Gastrocnemius medialis (tissue), 4 donors: ENCODE measurements around the gene EPSTI1. TPM values are rescaled to one million over a fixed set of nuclear protein-coding genes. Genes with fewer than 3 reads are reported as not detected.

ENCODE experiments used
- ATAC-seq, 2 donors: fragments of 150-250 bp; one replicate each; pipeline ENCODE4 v1.9.1; 2016
- DNase-seq, 2 donors: peaks; one replicate each; pipeline ENCODE4 v3.0.0-alpha.2; 2019
- H3K27ac ChIP-seq, 4 donors: fragments of 200-600 bp; sonication (generic); 1 replicate in 1 of 4; 2 replicates in 3 of 4; pipeline ENCODE4 v1.5.1; 2016 to 2018; ENCODE audit warnings: mild to moderate bottlenecking in 2 of 4, moderate library complexity in 1 of 4
- H3K27me3 ChIP-seq, 3 donors: fragments of 200-600 bp; sonication (generic) in 2 of 3; 1 replicate in 1 of 3; 2 replicates in 2 of 3; pipeline versions ENCODE4 v1.5.1 to v1.6.0; 2016 to 2019; ENCODE audit warnings: mild to moderate bottlenecking in 1 of 3, moderate library complexity in 1 of 3
- H3K36me3 ChIP-seq, 2 donors: fragments of 200-600 bp; sonication (generic) in 1 of 2; one replicate each; pipeline ENCODE4 v1.5.1; 2017 to 2018
- H3K4me1 ChIP-seq, 2 donors: fragments of 200-600 bp; sonication (generic) in 1 of 2; one replicate each; pipeline ENCODE4 v1.5.1; 2016 to 2017; ENCODE audit warnings: mild to moderate bottlenecking in 2 of 2
- H3K4me3 ChIP-seq, 4 donors: fragments of 200-600 bp; sonication (generic) in 3 of 4; 1 replicate in 1 of 4; 2 replicates in 3 of 4; pipeline ENCODE4 v1.5.1; 2016 to 2019; ENCODE audit warnings: mild to moderate bottlenecking in 2 of 4
- H3K9me3 ChIP-seq, 3 donors: fragments of 200-600 bp; sonication (generic) in 2 of 3; 1 replicate in 1 of 3; 2 replicates in 2 of 3; pipeline ENCODE4 v1.5.1; 2016 to 2019
- CTCF ChIP-seq, 5 experiments: fragments of 450-650 bp in 3 of 5; fragments of 200-600 bp in 2 of 5; sonication (generic) in 2 of 5; IDR thresholded peaks in 4 of 5; conservative IDR thresholded peaks in 1 of 5; 1 replicate in 4 of 5; 2 replicates in 1 of 5; pipeline ENCODE4 v1.5.1; 2016 to 2019; ENCODE audit warnings: antibody characterized with exemption in 5 of 5, mild to moderate bottlenecking in 3 of 5, moderate library complexity in 3 of 5
- POLR2A ChIP-seq, 2 donors: fragments of 450-650 bp; IDR thresholded peaks; one replicate each; pipeline ENCODE4 v1.6.1; 2017; ENCODE audit warnings: antibody characterized with exemption in 2 of 2, mild to moderate bottlenecking in 2 of 2, moderate library complexity in 2 of 2
- in situ Hi-C, 4 donors: fragments of 200-750 bp; cut with MboI; loops; one replicate each; pipeline versions ENCODE4 v1.15.0 to v1.8.0; 2017; ENCODE audit warnings: low sequenced_read_pairs in 4 of 4
- intact Hi-C: fragments of 100-400 bp; cut with DNase I; formaldehyde crosslinking; loops from one replicate; pipeline ENCODE4 v1.15.1; 2023; ENCODE audit warnings: low total_unique reads
- total RNA-seq, 4 donors: library from RNA; depleted of rRNA; stranded (reverse); fragments of >200 nt; gene quantifications; one replicate each; pipeline versions ENCODE4 v1.1.0 to v1.2.3, GENCODE V29; 2016

Gene EPSTI1
- total RNA-seq, 4 donors from 2014 or later: 0.42 to 2.0 (median 0.65) TPM

DNA sequence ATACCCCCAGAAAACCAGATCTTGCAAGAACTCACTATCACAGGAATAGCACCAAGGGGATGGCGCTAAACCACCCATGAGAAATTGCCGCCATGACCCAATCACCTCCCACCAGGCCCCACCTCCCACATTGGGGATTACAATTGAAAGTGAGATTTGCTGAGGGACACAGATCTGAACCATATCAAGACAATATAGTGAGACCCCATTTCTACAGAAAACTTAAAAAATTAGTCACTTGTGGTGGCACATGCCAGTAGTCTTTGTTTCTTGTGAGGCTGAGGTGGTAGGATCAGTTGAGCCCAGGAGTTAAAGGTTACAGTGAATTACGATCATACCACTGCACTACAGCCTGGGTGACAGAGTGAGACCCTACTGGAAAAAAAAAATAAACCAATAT, 41.0 kb upstream of the EPSTI1 start:
- Histone ChIP-seq H3K27me3 (no peaks in the 10 kb centered on the region), H3K27ac (no peak overlapping the region), H3K36me3 (peaks cover 0 to 2% of the 10 kb centered on the region in 2 donors), H3K4me3 (no peak overlapping the region), H3K9me3 (no peaks in the 10 kb centered on the region), H3K4me1 (peaks cover 12 to 13% of the 10 kb centered on the region in 2 donors)
- in situ Hi-C loops (no loop called here), intact Hi-C loops (no loop called here)
- DNase-seq: no peak
- no peak for TF ChIP-seq CTCF (IDR thresholded peaks at IDR 0.05 in 4 of 5, conservative IDR thresholded peaks at IDR 0.05 in 1 of 5)
- no peak for TF ChIP-seq POLR2A (IDR thresholded peaks at IDR 0.05)
- no peak for ATAC-seq

DNA sequence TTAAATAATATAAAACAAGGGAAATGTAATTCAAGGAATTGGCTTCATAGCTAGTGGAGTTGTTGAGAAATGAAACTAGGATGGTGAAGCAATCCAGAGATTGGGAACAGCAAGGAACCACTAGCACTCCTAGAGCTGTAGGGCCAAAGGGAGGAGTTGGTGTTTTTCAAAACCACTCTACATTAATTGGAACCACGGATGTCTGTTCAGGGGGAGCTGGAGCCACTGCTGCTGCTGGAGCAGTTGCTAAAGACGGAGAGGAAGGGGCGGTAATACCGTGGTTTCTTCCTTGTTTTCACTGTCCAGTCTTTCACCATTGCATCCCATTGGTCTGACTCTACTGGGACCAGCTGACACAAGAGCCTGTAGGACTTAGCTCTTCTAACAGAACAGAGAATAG, 39.8 kb upstream of the EPSTI1 start:
- Histone ChIP-seq H3K4me1 (peaks cover 10 to 12% of the 10 kb centered on the region in 2 donors), H3K9me3 (no peaks in the 10 kb centered on the region), H3K36me3 (peaks cover 0 to 6% of the 10 kb centered on the region in 2 donors), H3K27ac (no peak overlapping the region), H3K4me3 (no peak overlapping the region), H3K27me3 (no peaks in the 10 kb centered on the region)
- ATAC-seq (no peak), DNase-seq (no peak)
- TF ChIP-seq POLR2A (IDR thresholded peaks at IDR 0.05): no peak
- no peak for TF ChIP-seq CTCF (IDR thresholded peaks at IDR 0.05 in 4 of 5, conservative IDR thresholded peaks at IDR 0.05 in 1 of 5)
- in situ Hi-C loops (no loop called here), intact Hi-C loops (no loop called here)

DNA sequence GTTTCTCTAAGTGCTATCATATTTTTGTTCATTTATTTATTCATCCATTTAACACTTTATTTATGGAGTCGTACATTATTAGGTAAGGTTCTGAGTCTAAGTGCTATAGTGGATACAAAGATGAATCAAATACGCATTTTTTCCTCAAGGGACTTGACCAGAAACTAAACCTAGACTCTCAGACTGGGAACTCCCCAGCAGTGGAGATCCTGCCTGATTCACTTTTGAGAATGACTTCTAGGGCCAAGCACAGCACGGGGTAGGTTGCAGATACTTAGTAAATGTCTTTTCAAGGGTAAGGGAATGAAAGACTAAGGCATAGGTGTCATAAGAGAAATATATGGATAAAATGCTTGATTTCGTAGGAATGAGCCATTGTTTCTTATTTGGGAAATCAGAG, 38.5 kb upstream of the EPSTI1 start:
- H3K27me3 ChIP-seq: no peaks in the 10 kb centered on the region
- H3K4me3 ChIP-seq: no peak overlapping the region
- peaks cover 5 to 20% of the 10 kb centered on the region in 2 donors for H3K4me1 ChIP-seq
- TF ChIP-seq POLR2A (IDR thresholded peaks at IDR 0.05): no peak
- TF ChIP-seq CTCF (IDR thresholded peaks at IDR 0.05 in 4 of 5, conservative IDR thresholded peaks at IDR 0.05 in 1 of 5): no peak
- ATAC-seq (no peak), DNase-seq (no peak)
- H3K36me3 ChIP-seq: peaks cover 0 to 6% of the 10 kb centered on the region in 2 donors
- in situ Hi-C loops: no loop called here
- intact Hi-C loops: no loop called here
- no peaks in the 10 kb centered on the region for H3K9me3 ChIP-seq
- no peak overlapping the region for H3K27ac ChIP-seq

- DNase-seq: no peak
- no peak for ATAC-seq
- TF ChIP-seq CTCF (IDR thresholded peaks at IDR 0.05 in 4 of 5, conservative IDR thresholded peaks at IDR 0.05 in 1 of 5): no peak
- no peak for TF ChIP-seq POLR2A (IDR thresholded peaks at IDR 0.05)
- no peaks in the 10 kb centered on the region for H3K9me3 ChIP-seq
- no peaks in the 10 kb centered on the region for H3K27me3 ChIP-seq
- intact Hi-C loops (no loop called here), in situ Hi-C loops (no loop called here)
- H3K36me3 ChIP-seq: peaks cover 0 to 6% of the 10 kb centered on the region in 2 donors
- no peak overlapping the region for H3K4me3 ChIP-seq
- peaks cover 0 to 22% of the 10 kb centered on the region in 2 donors for H3K4me1 ChIP-seq
- H3K27ac ChIP-seq: no peak overlapping the region
These were observed 34.2 kb upstream of the EPSTI1 start for GRCh38 chr13:43026262-43026661.
